Measurements from ENCODE around the gene SLC49A4. TPM values are rescaled to one million over a fixed set of nuclear protein-coding genes. Genes with fewer than 3 reads are reported as not detected.
A peak's percentile ranks its signal among the peaks of the same experiment; 100 is the strongest.
"Not testable (repeated sequence)": the region's sequence is repeated elsewhere in the genome, so short reads cannot be mapped to it uniquely, and the experiment has no call there.

The SLC49A4 gene
- 1 to 10 TPM; 1.4 to 2.2 TPM for total RNA-seq

GRCh38 chr3:122794779-122795673, at the start of gene SLC49A4:
Gene SLC49A4 (plus strand): TSS chr3:122795069. CDS start chr3:122795193, 124 bp downstream.
- H3K36me3 Mint-ChIP-seq (ENCODE audit: low read depth): peaks cover 2% of the 10 kb centered on the region
- intact Hi-C loops (cut with DNase I, micrococcal nuclease): loop anchor here (1.0 to 10.0 kb wide), 9 partner anchors 233 to 1250 kb away; partner anchors contain the start of genes MIX23 (in 2 of the 2), DTX3L (in 1 of the 2), FAM162A (in 1 of the 2) and HACD2 (in 1 of the 2)
- DNase-seq (peak; percentile 75), ATAC-seq (peak; percentile 55)
- H3K4me3 Mint-ChIP-seq: no peak within 1 kb of the TSS
- H3K4me1 Mint-ChIP-seq: peaks cover 30% of the 10 kb centered on the region
- no peaks in the 10 kb centered on the region for H3K27me3 Mint-ChIP-seq
- ChIA-PET CTCF (interaction anchor here (0.6 kb wide), 1 partner anchor 125 kb away, joined by 4 read pairs; no protein-coding TSS in a partner anchor), POLR2A (no interaction called here)
- peak within 1 kb of the TSS; percentile 86 for H3K27ac Mint-ChIP-seq
- H3K9me3 Mint-ChIP-seq (ENCODE audit: low read depth): no peaks in the 10 kb centered on the region

GRCh38 chr3:122745369-122746021, 49.4 kb upstream of the SLC49A4 start:
- ChIA-PET POLR2A (no interaction called here), CTCF (interaction anchor here (0.6 to 2.6 kb wide), 3 partner anchors 9 to 148 kb away, joined by 3 to 11 read pairs (median 3); no protein-coding TSS in a partner anchor)
- H3K36me3 Mint-ChIP-seq (ENCODE audit: low read depth): peaks cover 33% of the 10 kb centered on the region
- no peaks in the 10 kb centered on the region for H3K4me1 Mint-ChIP-seq
- no peak overlapping the region for H3K27ac Mint-ChIP-seq
- no peak overlapping the region for H3K4me3 Mint-ChIP-seq
- no peaks in the 10 kb centered on the region for H3K27me3 Mint-ChIP-seq
- DNase-seq: no peak
- ATAC-seq: peak; percentile 66
- no peaks in the 10 kb centered on the region for H3K9me3 Mint-ChIP-seq (ENCODE audit: low read depth)
- intact Hi-C loops (cut with DNase I, micrococcal nuclease): no loop called here

GRCh38 chr3:122747295-122747694, 47.6 kb upstream of the SLC49A4 start:
- ATAC-seq; H3K4me3 Mint-ChIP-seq; H3K4me1 Mint-ChIP-seq; H3K27me3 Mint-ChIP-seq; DNase-seq; CTCF ChIA-PET; intact Hi-C loops (cut with DNase I, micrococcal nuclease); H3K27ac Mint-ChIP-seq; H3K9me3 Mint-ChIP-seq (ENCODE audit: low read depth); POLR2A ChIA-PET: not testable (repeated sequence)
- peaks cover 30% of the 10 kb centered on the region for H3K36me3 Mint-ChIP-seq (ENCODE audit: low read depth)

GRCh38 chr3:122748347-122748746, 46.5 kb upstream of the SLC49A4 start:
- H3K4me3 Mint-ChIP-seq: no peak overlapping the region
- no peaks in the 10 kb centered on the region for H3K9me3 Mint-ChIP-seq (ENCODE audit: low read depth)
- POLR2A ChIA-PET: no interaction called here
- H3K27ac Mint-ChIP-seq: no peak overlapping the region
- no peaks in the 10 kb centered on the region for H3K4me1 Mint-ChIP-seq
- DNase-seq (no peak), ATAC-seq (no peak)
- no peaks in the 10 kb centered on the region for H3K27me3 Mint-ChIP-seq
- CTCF ChIA-PET: no interaction called here
- intact Hi-C loops (cut with DNase I, micrococcal nuclease): no loop called here
- peaks cover 25% of the 10 kb centered on the region for H3K36me3 Mint-ChIP-seq (ENCODE audit: low read depth)

GRCh38 chr3:122754929-122755328, 39.9 kb upstream of the SLC49A4 start:
- POLR2A ChIA-PET: no interaction called here
- H3K27me3 Mint-ChIP-seq: no peaks in the 10 kb centered on the region
- H3K27ac Mint-ChIP-seq: no peak overlapping the region
- ATAC-seq: peak; percentile 87
- H3K36me3 Mint-ChIP-seq (ENCODE audit: low read depth): peaks cover 13% of the 10 kb centered on the region
- H3K9me3 Mint-ChIP-seq (ENCODE audit: low read depth): no peaks in the 10 kb centered on the region
- H3K4me1 Mint-ChIP-seq: no peaks in the 10 kb centered on the region
- CTCF ChIA-PET: interaction anchor here (0.6 to 2.5 kb wide), 25 partner anchors 10 to 659 kb away, joined by 3 to 11 read pairs (median 4); partner anchors contain the start of gene SEMA5B
- H3K4me3 Mint-ChIP-seq: no peak overlapping the region
- DNase-seq: peak; percentile 18
- intact Hi-C loops (cut with DNase I, micrococcal nuclease): loop anchor here (1.0 to 2.0 kb wide), 2 partner anchors 273 to 274 kb away; no protein-coding TSS in a partner anchor

- intact Hi-C loops (cut with DNase I, micrococcal nuclease): loop anchor here (1.0 to 2.0 kb wide), 2 partner anchors 273 kb away; no protein-coding TSS in a partner anchor
- DNase-seq (no peak), ATAC-seq (no peak)
- H3K9me3 Mint-ChIP-seq (ENCODE audit: low read depth): no peaks in the 10 kb centered on the region
- no peaks in the 10 kb centered on the region for H3K27me3 Mint-ChIP-seq
- ChIA-PET CTCF (interaction anchor here (0.5 to 2.5 kb wide), 26 partner anchors 10 to 658 kb away, joined by 3 to 11 read pairs (median 4); partner anchors contain the start of gene SEMA5B), POLR2A (no interaction called here)
- H3K36me3 Mint-ChIP-seq (ENCODE audit: low read depth): peaks cover 13% of the 10 kb centered on the region
- no peak overlapping the region for H3K27ac Mint-ChIP-seq
- H3K4me1 Mint-ChIP-seq: no peaks in the 10 kb centered on the region
- no peak overlapping the region for H3K4me3 Mint-ChIP-seq
These were observed 39.4 kb upstream of the SLC49A4 start for GRCh38 chr3:122755491-122755890.

- intact Hi-C loops (cut with DNase I, micrococcal nuclease): no loop called here
- ChIA-PET CTCF (interaction anchor here (0.6 to 1.1 kb wide), 2 partner anchors 13 to 62 kb away, joined by 3 to 4 read pairs; no protein-coding TSS in a partner anchor), POLR2A (no interaction called here)
- no peak for DNase-seq
- no peaks in the 10 kb centered on the region for H3K4me1 Mint-ChIP-seq
- no peak overlapping the region for H3K27ac Mint-ChIP-seq
- H3K9me3 Mint-ChIP-seq (ENCODE audit: low read depth): no peaks in the 10 kb centered on the region
- H3K36me3 Mint-ChIP-seq (ENCODE audit: low read depth): peaks cover 5% of the 10 kb centered on the region
- no peak for ATAC-seq
- H3K4me3 Mint-ChIP-seq: no peak overlapping the region
- H3K27me3 Mint-ChIP-seq: no peaks in the 10 kb centered on the region
These were observed 35.9 kb upstream of the SLC49A4 start for GRCh38 chr3:122758877-122759560.

- DNase-seq: no peak
- CTCF ChIA-PET: interaction anchor here (1.0 to 1.4 kb wide), 2 partner anchors 24 to 268 kb away, joined by 3 to 4 read pairs; partner anchors contain the start of gene SEMA5B
- Mint-ChIP-seq H3K36me3 (ENCODE audit: low read depth) (no peaks in the 10 kb centered on the region), H3K4me3 (no peak overlapping the region), H3K27ac (no peak overlapping the region), H3K4me1 (no peaks in the 10 kb centered on the region), H3K27me3 (no peaks in the 10 kb centered on the region), H3K9me3 (ENCODE audit: low read depth) (no peaks in the 10 kb centered on the region)
- POLR2A ChIA-PET: no interaction called here
- ATAC-seq: no peak
- intact Hi-C loops (cut with DNase I, micrococcal nuclease): no loop called here
These were observed 34.2 kb upstream of the SLC49A4 start for GRCh38 chr3:122760453-122761271.

GRCh38 chr3:122766430-122766829, 28.4 kb upstream of the SLC49A4 start:
- Mint-ChIP-seq H3K4me1 (no peaks in the 10 kb centered on the region), H3K27ac (no peak overlapping the region), H3K36me3 (ENCODE audit: low read depth) (peaks cover 12% of the 10 kb centered on the region), H3K27me3 (no peaks in the 10 kb centered on the region), H3K4me3 (no peak overlapping the region), H3K9me3 (ENCODE audit: low read depth) (no peaks in the 10 kb centered on the region)
- ChIA-PET POLR2A (no interaction called here), CTCF (no interaction called here)
- DNase-seq (no peak), ATAC-seq (no peak)
- intact Hi-C loops (cut with DNase I, micrococcal nuclease): no loop called here

- ATAC-seq: no peak
- Mint-ChIP-seq H3K4me1 (no peaks in the 10 kb centered on the region), H3K36me3 (ENCODE audit: low read depth) (peaks cover 12% of the 10 kb centered on the region), H3K9me3 (ENCODE audit: low read depth) (no peaks in the 10 kb centered on the region), H3K4me3 (no peak overlapping the region), H3K27me3 (no peaks in the 10 kb centered on the region), H3K27ac (no peak overlapping the region)
- CTCF ChIA-PET: no interaction called here
- no peak for DNase-seq
- intact Hi-C loops (cut with DNase I, micrococcal nuclease): no loop called here
- POLR2A ChIA-PET: no interaction called here
These were observed 27.1 kb upstream of the SLC49A4 start for GRCh38 chr3:122767540-122768372.
